OCI-LY7 (cell line): ENCODE results near the gene RPA1. TPM values are rescaled to one million over a fixed set of nuclear protein-coding genes. Genes with fewer than 3 reads are reported as not detected.
"Not testable (repeated sequence)": the region's sequence is repeated elsewhere in the genome, so short reads cannot be mapped to it uniquely, and the experiment has no call there.

Experiments
- BruUV-seq: library from RNA; stranded (reverse); fragments of 400-500 nt; replicated peaks from 2 replicates; lab custom pipeline; 2021; lab: Mats Ljungman, UMichigan
- CTCF ChIA-PET: fragments of 300-600 bp; sonication (Branson Sonifier 250); formaldehyde crosslinking; loops from one replicate; lab custom pipeline; 2022; ENCODE audit warnings: antibody characterized with exemption; ENCODE audit not compliant: unreplicated experiment; lab: Charles Lee
- POLR2A ChIA-PET: fragments of 300-600 bp; sonication (Branson Sonifier 250); formaldehyde crosslinking; loops from one replicate; lab custom pipeline; 2022; ENCODE audit warnings: antibody characterized with exemption; lab: Charles Lee
- DNase-seq: peaks from one replicate; pipeline ENCODE4 v3.0.0-alpha.2; 2015; ENCODE audit warnings: low spot score
- H2AFZ ChIP-seq: fragments of 200-600 bp; sonication (generic), shearing (Covaris generic); 2 replicates; pipeline ENCODE4 v1.6.1; 2014; ENCODE audit warnings: mild to moderate bottlenecking, antibody characterized with exemption, low read length, moderate library complexity
- H3K27ac ChIP-seq: fragments of 200-600 bp; sonication (generic); 2 replicates; pipeline ENCODE4 v1.5.1; 2014; ENCODE audit warnings: mixed run types, low read depth, mild to moderate bottlenecking, moderate library complexity, low read length, inconsistent platforms; ENCODE audit not compliant: poor library complexity, severe bottlenecking
- H3K36me3 ChIP-seq: fragments of 200-600 bp; sonication (generic); 2 replicates; pipeline ENCODE4 v1.6.1; 2014; ENCODE audit warnings: mild to moderate bottlenecking, antibody characterized with exemption, low read length, moderate library complexity, mixed read lengths; ENCODE audit not compliant: insufficient read depth
- H3K4me1 ChIP-seq: fragments of 200-600 bp; sonication (generic); 2 replicates; pipeline ENCODE4 v1.5.1; 2014; ENCODE audit warnings: mild to moderate bottlenecking, low read length; ENCODE audit not compliant: insufficient read depth, poor library complexity, severe bottlenecking
- H3K4me2 ChIP-seq: fragments of 200-600 bp; sonication (generic); 2 replicates; pipeline ENCODE4 v1.6.1; 2014; ENCODE audit warnings: mild to moderate bottlenecking, low read length
- H3K4me3 ChIP-seq: fragments of 200-600 bp; sonication (generic); 2 replicates; pipeline ENCODE4 v1.5.1; 2014; ENCODE audit warnings: mild to moderate bottlenecking, low read depth, low read length; ENCODE audit not compliant: poor library complexity, severe bottlenecking
- H3K79me2 ChIP-seq: fragments of 200-600 bp; sonication (generic); 2 replicates; pipeline ENCODE4 v1.6.1; 2016; ENCODE audit warnings: low read depth, mild to moderate bottlenecking, low read length, moderate library complexity, mixed read lengths; ENCODE audit not compliant: insufficient read depth
- H3K9me2 ChIP-seq: fragments of 200-600 bp; sonication (generic); 2 replicates; pipeline ENCODE4 v1.6.1; 2016; ENCODE audit warnings: mild to moderate bottlenecking, low read length, mixed read lengths; ENCODE audit not compliant: insufficient read depth
- H3K9me3 ChIP-seq: fragments of 200-600 bp; sonication (generic); 2 replicates; pipeline ENCODE4 v1.6.1; 2014; ENCODE audit warnings: mild to moderate bottlenecking, mixed run types, low read length, mixed read lengths
- H4K20me1 ChIP-seq: fragments of 200-600 bp; sonication (generic); 2 replicates; pipeline ENCODE4 v1.6.1; 2014; ENCODE audit warnings: mild to moderate bottlenecking, antibody characterized with exemption, low read length, moderate library complexity, mixed read lengths; ENCODE audit not compliant: insufficient read depth
- EZH2phosphoT487 ChIP-seq: fragments of 200-600 bp; sonication (generic); IDR thresholded peaks from 2 replicates; pipeline ENCODE4 v1.6.1; 2018; ENCODE audit warnings: low read depth, borderline replicate concordance, mild to moderate bottlenecking, mixed run types, antibody characterized with exemption, low read length, moderate library complexity, mixed read lengths
- intact Hi-C: fragments of 100-400 bp; cut with micrococcal nuclease; formaldehyde crosslinking; loops from one replicate; pipeline ENCODE4 v1.10.0; 2022; ENCODE audit not compliant: unreplicated experiment
- total RNA-seq, 2 experiments: library from RNA; depleted of rRNA in 1 of 2; stranded (reverse); fragments of >200 nt in 1 of 2; shearing (Covaris generic) in 1 of 2; gene quantifications; 2 replicates each; pipeline ENCODE4 v1.2.3, GENCODE V29; 2014 to 2022
- TF ChIP-seq, protein P1 (sequence below): fragments of 200-600 bp; sonication (generic); conservative IDR thresholded peaks from 2 replicates; pipeline ENCODE4 v1.5.1; 2014; ENCODE audit warnings: mild to moderate bottlenecking, antibody characterized with exemption, low read length, moderate library complexity, mixed read lengths

The RPA1 gene
- total RNA-seq, 2 experiments from 2014 or later = 55.5 to 184 TPM

DNA sequence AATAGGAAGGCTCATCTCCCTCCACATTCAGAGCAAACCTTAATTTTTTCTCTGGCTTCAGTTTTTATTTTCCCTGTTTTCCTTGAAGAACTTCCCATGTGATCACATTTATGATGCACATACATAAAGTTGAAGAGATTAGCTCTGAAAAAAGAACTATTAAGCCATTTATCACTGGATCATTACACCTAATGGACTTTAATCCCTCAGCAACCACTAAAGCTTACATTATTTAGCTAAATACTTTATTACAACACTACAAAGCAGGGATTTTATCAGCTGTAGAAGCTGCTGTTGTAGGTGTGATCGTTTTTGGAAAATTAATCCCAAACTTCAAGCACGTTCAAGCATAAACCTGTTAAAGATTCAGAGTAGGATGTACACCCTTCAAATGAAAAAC is 21.2 kb upstream of the RPA1 start:
- H4K20me1 ChIP-seq = no peaks in the 10 kb centered on the region
- no TSS peak for BruUV-seq
- DNase-seq = no peak
- no peaks in the 10 kb centered on the region for H3K9me2 ChIP-seq
- ChIA-PET POLR2A (no interaction called here), CTCF (no interaction called here)
- TF ChIP-seq EZH2phosphoT487 = no peak
- TF ChIP-seq, protein P1, sequence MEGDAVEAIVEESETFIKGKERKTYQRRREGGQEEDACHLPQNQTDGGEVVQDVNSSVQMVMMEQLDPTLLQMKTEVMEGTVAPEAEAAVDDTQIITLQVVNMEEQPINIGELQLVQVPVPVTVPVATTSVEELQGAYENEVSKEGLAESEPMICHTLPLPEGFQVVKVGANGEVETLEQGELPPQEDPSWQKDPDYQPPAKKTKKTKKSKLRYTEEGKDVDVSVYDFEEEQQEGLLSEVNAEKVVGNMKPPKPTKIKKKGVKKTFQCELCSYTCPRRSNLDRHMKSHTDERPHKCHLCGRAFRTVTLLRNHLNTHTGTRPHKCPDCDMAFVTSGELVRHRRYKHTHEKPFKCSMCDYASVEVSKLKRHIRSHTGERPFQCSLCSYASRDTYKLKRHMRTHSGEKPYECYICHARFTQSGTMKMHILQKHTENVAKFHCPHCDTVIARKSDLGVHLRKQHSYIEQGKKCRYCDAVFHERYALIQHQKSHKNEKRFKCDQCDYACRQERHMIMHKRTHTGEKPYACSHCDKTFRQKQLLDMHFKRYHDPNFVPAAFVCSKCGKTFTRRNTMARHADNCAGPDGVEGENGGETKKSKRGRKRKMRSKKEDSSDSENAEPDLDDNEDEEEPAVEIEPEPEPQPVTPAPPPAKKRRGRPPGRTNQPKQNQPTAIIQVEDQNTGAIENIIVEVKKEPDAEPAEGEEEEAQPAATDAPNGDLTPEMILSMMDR = no peak
- intact Hi-C loops = no loop called here
- no peak overlapping the region for H3K4me2 ChIP-seq
- no peak overlapping the region for H3K4me3 ChIP-seq
- no peaks in the 10 kb centered on the region for H3K4me1 ChIP-seq
- peaks cover 60% of the 10 kb centered on the region for H3K36me3 ChIP-seq
- no peaks in the 10 kb centered on the region for H3K79me2 ChIP-seq
- no peak overlapping the region for H2AFZ ChIP-seq
- H3K9me3 ChIP-seq = no peaks in the 10 kb centered on the region
- no peak overlapping the region for H3K27ac ChIP-seq

DNA sequence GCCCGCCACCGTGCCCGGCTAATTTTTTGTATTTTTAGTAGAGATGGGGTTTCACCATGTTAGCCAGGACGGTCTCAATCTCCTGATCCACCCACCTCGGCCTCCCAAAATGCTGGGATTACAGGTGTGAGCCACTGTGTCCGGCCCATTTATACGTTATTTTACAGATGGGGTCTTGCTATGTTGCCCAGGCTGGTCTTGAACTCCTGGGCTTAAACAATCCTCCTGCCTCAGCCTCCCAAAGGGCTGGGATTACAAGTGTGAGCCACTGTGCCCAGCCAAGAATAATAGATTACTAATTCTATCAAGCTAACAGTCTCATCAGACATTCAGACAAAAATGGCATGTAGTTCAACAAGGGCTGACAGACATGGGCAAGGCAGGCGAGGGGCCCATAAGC is 20.0 kb upstream of the RPA1 start:
- H3K79me2 ChIP-seq, CTCF ChIA-PET, H3K4me2 ChIP-seq, H3K9me2 ChIP-seq, intact Hi-C loops, H4K20me1 ChIP-seq, H2AFZ ChIP-seq, BruUV-seq, DNase-seq, H3K4me3 ChIP-seq, H3K9me3 ChIP-seq, H3K27ac ChIP-seq, H3K4me1 ChIP-seq, POLR2A ChIA-PET: not testable (repeated sequence)
- H3K36me3 ChIP-seq = peaks cover 57% of the 10 kb centered on the region

DNA sequence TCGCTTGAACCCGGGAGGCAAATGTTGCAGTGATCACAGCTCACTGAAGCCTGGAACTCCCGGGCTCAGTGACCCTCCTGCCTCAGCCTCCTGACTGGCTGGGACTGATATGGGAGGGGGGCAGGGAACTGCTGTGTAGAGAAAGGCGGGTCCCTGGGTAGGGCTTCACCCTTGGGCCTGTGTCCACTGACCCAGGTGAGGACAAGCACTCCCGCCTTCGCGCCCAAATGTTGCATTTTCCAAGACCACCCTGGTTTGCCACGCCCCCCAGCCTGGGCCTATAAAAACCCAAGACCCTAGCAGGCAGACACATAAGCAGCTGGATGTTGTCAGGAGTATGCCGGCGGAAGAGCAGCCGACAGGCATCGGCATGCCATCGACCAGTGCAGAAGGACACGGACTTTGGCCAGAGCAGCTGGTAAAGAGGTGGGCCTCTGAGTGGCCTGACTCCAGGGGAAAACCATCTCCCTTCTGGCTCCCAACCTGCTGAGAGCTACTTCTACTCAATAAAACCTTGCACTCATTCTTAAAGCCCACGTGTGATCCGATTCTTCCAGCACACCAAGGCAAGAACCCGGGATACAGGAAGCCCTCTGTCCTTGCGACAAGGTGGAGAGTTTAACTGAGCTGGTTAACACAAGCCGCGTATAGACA is 19.2 kb upstream of the RPA1 start:
- POLR2A ChIA-PET = interaction anchor here (0.6 kb wide), 1 partner anchor 41 kb away, joined by 3 read pairs; no protein-coding TSS in a partner anchor
- no peaks in the 10 kb centered on the region for H4K20me1 ChIP-seq
- no peak overlapping the region for H3K27ac ChIP-seq
- no peak overlapping the region for H3K4me3 ChIP-seq
- no TSS peak for BruUV-seq
- CTCF ChIA-PET = no interaction called here
- no peaks in the 10 kb centered on the region for H3K9me2 ChIP-seq
- H3K36me3 ChIP-seq = peaks cover 56% of the 10 kb centered on the region
- H2AFZ ChIP-seq = no peak overlapping the region
- no peaks in the 10 kb centered on the region for H3K9me3 ChIP-seq
- H3K79me2 ChIP-seq = no peaks in the 10 kb centered on the region
- intact Hi-C loops = no loop called here
- no peaks in the 10 kb centered on the region for H3K4me1 ChIP-seq
- DNase-seq = no peak
- no peak for TF ChIP-seq EZH2phosphoT487
- TF ChIP-seq, protein P1 = no peak
- H3K4me2 ChIP-seq = no peak overlapping the region
